K562 (cell line): ENCODE measurements around the gene CRYM. TPM values are rescaled to one million over a fixed set of nuclear protein-coding genes. Genes with fewer than 3 reads are reported as not detected.

Experiments
- CHAMP1 ChIP-seq: fragments of 450-650 bp; IDR thresholded peaks from 2 replicates; pipeline ENCODE4 v1.6.1; 2016; ENCODE audit warnings: mild to moderate bottlenecking
- ELF2 ChIP-seq: fragments of 250-450 bp; sonication (Bioruptor Pico); IDR thresholded peaks from 2 replicates; pipeline ENCODE4 v1.5.0; 2021; ENCODE audit warnings: mild to moderate bottlenecking
- NFE2 ChIP-seq: IDR thresholded peaks from 2 replicates; pipeline ENCODE4 v1.6.1; 2014; ENCODE audit warnings: antibody characterized with exemption, low read depth
- PBX2 ChIP-seq, 2 experiments: IDR thresholded peaks in 1 of 2; conservative IDR thresholded peaks in 1 of 2; 2 replicates each; pipeline ENCODE4 v1.6.1; 2016; ENCODE audit warnings: low read depth in 2 of 2, mild to moderate bottlenecking in 1 of 2, missing compliant biosample characterization in 1 of 2, missing genetic modification characterization in 1 of 2, moderate library complexity in 1 of 2
- REST ChIP-seq, 2 experiments: fragments of 450-650 bp; formaldehyde crosslinking in 1 of 2; IDR thresholded peaks; 2 replicates each; pipeline versions ENCODE4 v1.4.0 to v1.6.1; 2014 to 2020; ENCODE audit warnings: mild to moderate bottlenecking in 2 of 2, borderline replicate concordance in 1 of 2, low read depth in 1 of 2
- TOE1 ChIP-seq, 2 experiments: fragments of 450-650 bp in 1 of 2; sonication (generic) in 1 of 2; formaldehyde crosslinking in 1 of 2; IDR thresholded peaks; 2 replicates each; pipeline versions ENCODE4 v1.7.1 to v1.8.0; 2016 to 2022; ENCODE audit warnings: borderline replicate concordance in 2 of 2, mild to moderate bottlenecking in 2 of 2, antibody characterized with exemption in 1 of 2, inconsistent platforms in 1 of 2, low read depth in 1 of 2, missing genetic modification reagents in 1 of 2, moderate library complexity in 1 of 2
- ZEB2 ChIP-seq: fragments of 450-650 bp; IDR thresholded peaks from 2 replicates; pipeline ENCODE4 v1.6.1; 2016
- polyA plus RNA-seq, 8 experiments: library from polyadenylated mRNA; depleted of rRNA in 4 of 8; stranded (reverse) in 5 of 8; unstranded in 3 of 8; fragments of >200 nt; fragmentation: Nextera tagmentation in 2 of 8; fragmentation: Illumina TruSeq in 1 of 8; extraction: Ambion mirVana in 2 of 8; extraction: Trizol in 1 of 8; gene quantifications; 2 replicates each; pipeline versions ENCODE4 v1.2.1 to v1.2.3, GENCODE V29; 2011 to 2014; ENCODE audit warnings: inconsistent platforms in 1 of 8, missing spikeins in 1 of 8
- total RNA-seq, 7 experiments: library from RNA; depleted of rRNA in 6 of 7; stranded (reverse); fragments of >200 nt in 6 of 7; fragmentation: Illumina TruSeq in 2 of 7; extraction: Trizol in 2 of 7; gene quantifications; 2 replicates each; pipeline versions ENCODE4 v1.2.1 to v1.2.3, GENCODE V29; 2011 to 2021; ENCODE audit warnings: low replicate concordance in 1 of 7

The CRYM gene
- total and polyA plus RNA-seq, 9 of the 15 experiments (the other 6 are each of a cell fraction or from before 2014, with no cell fraction given) = 0.08 to 0.98 (median 0.47) TPM

GRCh38 chr16:21300309-21301167 is 22.4 kb upstream of the CRYM start (continued):
- TF ChIP-seq PBX2 (CRISPR knock-in tag; IDR thresholded peaks at IDR 0.05; ENCODE audit: low read depth) (no peak), PBX2 (tag; conservative IDR thresholded peaks at IDR 0.05; ENCODE audit: low read depth) (peak; percentile 82), TOE1 (IDR thresholded peaks at IDR 0.05; ENCODE audit: borderline replicate concordance) (peak; percentile 39; the same call in 1 of the 2 replicates), TOE1 (CRISPR knock-in tag; IDR thresholded peaks at IDR 0.05; ENCODE audit: borderline replicate concordance, low read depth) (no peak), REST (IDR thresholded peaks at IDR 0.05; ENCODE audit: borderline replicate concordance) (peak; percentile 95), REST (CRISPR knock-in tag; IDR thresholded peaks at IDR 0.05; ENCODE audit: low read depth) (no peak), NFE2 (peak; percentile 80), ELF2 (peak; percentile 70; the same call in 1 of the 2 replicates), ZEB2 (peak; percentile 57; the same call in 1 of the 2 replicates), CHAMP1 (0 out of 2 replicates have a peak, but pooled peaks have one; percentile 15)
